B cell (primary cell): ENCODE measurements around the gene PIM3. TPM values are rescaled to one million over a fixed set of nuclear protein-coding genes. Genes with fewer than 3 reads are reported as not detected.

ENCODE experiments used
- ATAC-seq: fragments of 200-7000 bp; cut with Tn5 transposase; one replicate; pipeline ENCODE4 v1.10.0; 2021; ENCODE audit warnings: low read depth, mild to moderate bottlenecking, moderate number of reproducible peaks, moderate library complexity
- CTCF ChIA-PET: fragments of 350-600 bp; sonication (Branson Sonifier 250); formaldehyde crosslinking; loops from one replicate; lab custom pipeline; 2021; ENCODE audit warnings: antibody characterized with exemption, inconsistent platforms; lab: Charles Lee
- POLR2A ChIA-PET: fragments of 350-600 bp; sonication (Branson Sonifier 250); formaldehyde crosslinking; loops from one replicate; lab custom pipeline; 2021; ENCODE audit warnings: antibody characterized with exemption; lab: Charles Lee
- DNase-seq: peaks from one replicate; pipeline ENCODE4 v3.0.0; 2013
- H2AFZ ChIP-seq: 2 replicates; pipeline ENCODE4 v1.6.1; 2012; ENCODE audit warnings: mild to moderate bottlenecking, low read depth, low read length; ENCODE audit not compliant: insufficient read depth, poor library complexity, severe bottlenecking
- H3K27ac ChIP-seq, 2 donors: 1 replicate in 1 of 2; 2 replicates in 1 of 2; pipeline ENCODE4 v1.5.1; 2012 to 2013; ENCODE audit warnings: low read length in 2 of 2, mild to moderate bottlenecking in 2 of 2, moderate library complexity in 1 of 2
- H3K27me3 ChIP-seq, 4 experiments: fragments of 200-600 bp in 1 of 4; sonication (generic) in 1 of 4; replicated peaks in 1 of 4; 1 replicate in 2 of 4; 2 replicates in 2 of 4; pipeline versions ENCODE4 v1.6.1 to v1.7.0; 2013 to 2016; ENCODE audit warnings: low read length in 3 of 4, mild to moderate bottlenecking in 2 of 4, mixed read lengths in 1 of 4, moderate library complexity in 1 of 4; ENCODE audit not compliant: insufficient read depth in 4 of 4, control insufficient read depth in 3 of 4; ENCODE audit errors: control extremely low read depth in 1 of 4
- H3K36me3 ChIP-seq, 2 experiments: replicated peaks in 1 of 2; 1 replicate in 1 of 2; 2 replicates in 1 of 2; pipeline versions ENCODE4 v1.6.1 to v1.7.1; 2013; ENCODE audit warnings: low read length in 1 of 2; ENCODE audit not compliant: insufficient read depth in 2 of 2, control insufficient read depth in 1 of 2; ENCODE audit errors: control extremely low read depth in 1 of 2, extremely low read depth in 1 of 2
- H3K4me1 ChIP-seq, 2 donors: fragments of 200-600 bp in 1 of 2; sonication (generic) in 1 of 2; 1 replicate in 1 of 2; 2 replicates in 1 of 2; pipeline versions ENCODE4 v1.5.1 to v1.6.1; 2013 to 2017; ENCODE audit warnings: low read length in 2 of 2; ENCODE audit not compliant: control insufficient read depth in 2 of 2, insufficient read depth in 2 of 2
- H3K4me2 ChIP-seq: replicated peaks from 2 replicates; pipeline ENCODE3; 2012; ENCODE audit warnings: mild to moderate bottlenecking, low read depth, low read length; ENCODE audit not compliant: poor library complexity, severe bottlenecking
- H3K4me3 ChIP-seq, 5 experiments: fragments of 200-600 bp in 1 of 5; sonication (generic) in 1 of 5; 1 replicate in 3 of 5; 2 replicates in 2 of 5; pipeline versions ENCODE4 v1.5.1 to v1.7.0; 2011 to 2016; ENCODE audit warnings: low read length in 4 of 5, mild to moderate bottlenecking in 4 of 5, low read depth in 2 of 5, control low read depth in 1 of 5, moderate library complexity in 1 of 5; ENCODE audit not compliant: insufficient read depth in 1 of 5; ENCODE audit errors: control extremely low read depth in 1 of 5, extremely low read depth in 1 of 5
- H3K79me2 ChIP-seq: fragments of 200-600 bp; sonication (generic); one replicate; pipeline ENCODE4 v1.6.0; 2016; ENCODE audit warnings: low read length; ENCODE audit not compliant: control insufficient read depth, insufficient read depth
- H3K9ac ChIP-seq: fragments of 200-600 bp; sonication (generic); 2 replicates; pipeline ENCODE4 v1.6.1; 2017; ENCODE audit warnings: mild to moderate bottlenecking, low read length, moderate library complexity
- H3K9me3 ChIP-seq, 3 donors: one replicate each; pipeline versions ENCODE4 v1.6.1 to v1.7.1; 2013; ENCODE audit warnings: low read length in 2 of 3; ENCODE audit not compliant: control insufficient read depth in 2 of 3, insufficient read depth in 1 of 3; ENCODE audit errors: control extremely low read depth in 1 of 3
- H4K20me1 ChIP-seq: 2 replicates; pipeline ENCODE4 v1.6.0; 2012; ENCODE audit warnings: mild to moderate bottlenecking, low read length; ENCODE audit not compliant: insufficient read depth, control insufficient read depth, poor library complexity, severe bottlenecking
- H3K27ac Mint-ChIP-seq: one replicate; pipeline ENCODE4 v1.8.0; 2021; ENCODE audit warnings: mixed read lengths
- H3K27me3 Mint-ChIP-seq: one replicate; pipeline ENCODE4 v1.8.0; 2021; ENCODE audit warnings: mixed read lengths
- H3K4me1 Mint-ChIP-seq: one replicate; pipeline ENCODE4 v1.8.0; 2021; ENCODE audit warnings: mixed read lengths
- H3K4me3 Mint-ChIP-seq: one replicate; pipeline ENCODE4 v1.8.0; 2021; ENCODE audit warnings: mixed read lengths
- H3K9me3 Mint-ChIP-seq: one replicate; pipeline ENCODE4 v1.8.0; 2022; ENCODE audit warnings: mixed read lengths; ENCODE audit not compliant: insufficient read depth
- CTCF ChIP-seq: fragments of 200-600 bp; IDR thresholded peaks from one replicate; pipeline ENCODE4 v1.8.0; 2022; ENCODE audit warnings: antibody characterized with exemption, mild to moderate bottlenecking
- EZH2 ChIP-seq: IDR thresholded peaks from 2 replicates; pipeline ENCODE4 v1.6.1; 2012; ENCODE audit warnings: borderline replicate concordance, low read depth, mild to moderate bottlenecking, moderate library complexity, low read length; ENCODE audit not compliant: insufficient read depth, poor library complexity, severe bottlenecking
- WGBS: methylation state at CpG from one replicate; pipeline ENCODE4 v1.1.5; 2013; ENCODE audit warnings: missing lambda C conversion rate; ENCODE audit not compliant: insufficient coverage; 5-methylcytosine and 5-hydroxymethylcytosine counted together
- intact Hi-C: fragments of 100-400 bp; cut with micrococcal nuclease; formaldehyde crosslinking; loops from one replicate; pipeline ENCODE4 v1.10.0; 2022
- polyA plus RNA-seq: library from polyadenylated mRNA; depleted of rRNA; stranded (reverse); fragments of >200 nt; gene quantifications from 2 replicates; pipeline ENCODE4 v1.2.3, GENCODE V29; 2012
- total RNA-seq, 2 donors: library from RNA; stranded (reverse); fragments of 120-200 nt in 1 of 2; gene quantifications; 1 replicate in 1 of 2; 2 replicates in 1 of 2; pipeline versions ENCODE4 v1.2.3 to v1.2.4, GENCODE V29; 2013 to 2022

The PIM3 gene
- total and polyA plus RNA-seq, 2 donors (not counting 1 experiment from before 2014, with no cell fraction given), result 74.6 to 128 TPM

- ChIA-PET POLR2A (no interaction called here), CTCF (interaction anchor here (0.7 to 1.0 kb wide), 2 partner anchors 14 to 25 kb away, joined by 3 read pairs; no protein-coding TSS in a partner anchor)
- Histone ChIP-seq H3K9ac (no peak overlapping the region), H2AFZ (no peak overlapping the region), H3K4me2 (no peak overlapping the region), H3K4me1 (peaks cover 4 to 9% of the 10 kb centered on the region in 2 donors), H3K36me3 (no peaks in the 10 kb centered on the region), H4K20me1 (no peaks in the 10 kb centered on the region), H3K27me3 (peaks cover 0 to 10% (median 5%) of the 10 kb centered on the region in 4 experiments), H3K4me3 (no peak overlapping the region), H3K9me3 (peaks cover 0 to under 1% (median 0%) of the 10 kb centered on the region in 3 donors), H3K27ac (no peak overlapping the region), H3K79me2 (no peaks in the 10 kb centered on the region)
- peaks cover 12% of the 10 kb centered on the region for H3K4me1 Mint-ChIP-seq
- ATAC-seq, result no peak
- no peaks in the 10 kb centered on the region for H3K9me3 Mint-ChIP-seq
- WGBS, result no CpG with 5 or more reads among the region's 4 CpGs
- TF ChIP-seq CTCF, result no peak
- no peak for TF ChIP-seq EZH2
- intact Hi-C loops, result no loop called here
- H3K27ac Mint-ChIP-seq, result no peak overlapping the region
- peaks cover 15% of the 10 kb centered on the region for H3K27me3 Mint-ChIP-seq
- H3K4me3 Mint-ChIP-seq, result no peak overlapping the region
- no peak for DNase-seq
These were observed 44.3 kb downstream of the PIM3 start for GRCh38 chr22:50004918-50005317.

- CTCF ChIA-PET, result interaction anchor here (0.7 to 1.2 kb wide), 4 partner anchors 11 to 234 kb away, joined by 3 to 4 read pairs (median 4); no protein-coding TSS in a partner anchor
- H3K9me3 ChIP-seq, result no peaks in the 10 kb centered on the region
- TF ChIP-seq CTCF, result no peak
- TF ChIP-seq EZH2, result no peak
- ATAC-seq, result no peak
- DNase-seq, result no peak
- no peak overlapping the region for H3K4me3 Mint-ChIP-seq
- H3K9me3 Mint-ChIP-seq, result no peaks in the 10 kb centered on the region
- H3K4me1 Mint-ChIP-seq, result peaks cover 20% of the 10 kb centered on the region
- H3K4me1 ChIP-seq, result peaks cover 18 to 19% of the 10 kb centered on the region in 2 donors
- H4K20me1 ChIP-seq, result no peaks in the 10 kb centered on the region
- H3K79me2 ChIP-seq, result no peaks in the 10 kb centered on the region
- H3K27me3 ChIP-seq, result peaks cover 0 to 9% (median 2%) of the 10 kb centered on the region in 4 experiments
- no CpG with 5 or more reads among the region's 3 CpGs for WGBS
- H3K4me2 ChIP-seq, result no peak overlapping the region
- no peaks in the 10 kb centered on the region for H3K36me3 ChIP-seq
- peaks cover 8% of the 10 kb centered on the region for H3K27me3 Mint-ChIP-seq
- intact Hi-C loops, result no loop called here
- H2AFZ ChIP-seq, result no peak overlapping the region
- no peak overlapping the region for H3K9ac ChIP-seq
- POLR2A ChIA-PET, result no interaction called here
- no peak overlapping the region for H3K4me3 ChIP-seq
- H3K27ac Mint-ChIP-seq, result no peak overlapping the region
- no peak overlapping the region for H3K27ac ChIP-seq
These were observed 46.5 kb downstream of the PIM3 start for GRCh38 chr22:50007057-50007511.
